Gastroesophageal sphincter (tissue), 4 donors: Measurements from ENCODE around the gene RNU11. TPM values are rescaled to one million over a fixed set of nuclear protein-coding genes. Genes with fewer than 3 reads are reported as not detected.
"Not testable (repeated sequence)": the region's sequence is repeated elsewhere in the genome, so short reads cannot be mapped to it uniquely, and the experiment has no call there.

ENCODE experiments used
- ATAC-seq: fragments of 150-250 bp; one replicate; pipeline ENCODE4 v1.9.1; 2016; ENCODE audit warnings: mild to moderate bottlenecking, moderate library complexity
- H3K27ac ChIP-seq, 4 donors: fragments of 200-600 bp; sonication (generic) in 3 of 4; 1 replicate in 3 of 4; 2 replicates in 1 of 4; pipeline ENCODE4 v1.5.1; 2016 to 2019
- H3K27me3 ChIP-seq: fragments of 200-600 bp; sonication (generic); one replicate; pipeline ENCODE4 v1.5.1; 2019
- H3K36me3 ChIP-seq, 2 donors: fragments of 200-600 bp; sonication (generic); one replicate each; pipeline ENCODE4 v1.5.1; 2019; ENCODE audit warnings: control low read depth in 1 of 2
- H3K4me1 ChIP-seq, 3 donors: fragments of 200-600 bp; sonication (generic); 1 replicate in 2 of 3; 2 replicates in 1 of 3; pipeline ENCODE4 v1.5.1; 2016 to 2019; ENCODE audit warnings: control low read depth in 2 of 3
- H3K4me3 ChIP-seq, 2 donors: fragments of 200-600 bp; sonication (generic); one replicate each; pipeline ENCODE4 v1.5.1; 2019; ENCODE audit warnings: mild to moderate bottlenecking in 1 of 2, moderate library complexity in 1 of 2
- H3K9me3 ChIP-seq, 3 donors: fragments of 200-600 bp; sonication (generic); one replicate each; pipeline ENCODE4 v1.5.1; 2017 to 2019; ENCODE audit warnings: control low read depth in 2 of 3
- CTCF ChIP-seq, 4 experiments: fragments of 200-600 bp in 2 of 4; fragments of 450-650 bp in 2 of 4; sonication (generic) in 1 of 4; IDR thresholded peaks; one replicate each; pipeline ENCODE4 v1.5.1; 2017 to 2019; ENCODE audit warnings: antibody characterized with exemption in 4 of 4, mild to moderate bottlenecking in 2 of 4, moderate library complexity in 2 of 4
- EP300 ChIP-seq: sonication (generic); formaldehyde crosslinking; IDR thresholded peaks from one replicate; pipeline ENCODE4 v1.6.1; 2017; ENCODE audit warnings: antibody characterized with exemption, mild to moderate bottlenecking
- POLR2A ChIP-seq, 2 donors: fragments of 450-650 bp; IDR thresholded peaks; one replicate each; pipeline ENCODE4 v1.6.1; 2017; ENCODE audit warnings: antibody characterized with exemption in 2 of 2, mild to moderate bottlenecking in 2 of 2, moderate library complexity in 1 of 2
- POLR2AphosphoS5 ChIP-seq: sonication (generic); formaldehyde crosslinking; IDR thresholded peaks from one replicate; pipeline ENCODE4 v1.6.1; 2017; ENCODE audit warnings: antibody characterized with exemption
- WGBS, 2 donors: methylation state at CpG; one replicate each; pipeline ENCODE4 v1.1.5; 2018; ENCODE audit warnings: low coverage in 1 of 2; 5-methylcytosine and 5-hydroxymethylcytosine counted together
- total RNA-seq, 4 donors: library from RNA; depleted of rRNA; stranded (reverse); fragments of >200 nt; gene quantifications; one replicate each; pipeline ENCODE4 v1.1.0, GENCODE V29; 2016

The RNU11 gene
- total RNA-seq, 4 donors from 2014 or later, result not detected

- H3K27me3 ChIP-seq, result no peaks in the 10 kb centered on the region
- WGBS, 2 donors, result 89 to 93% methylated on average over 3 to 8 of the region's 12 CpGs
- no peak overlapping the region for H3K4me3 ChIP-seq
- TF ChIP-seq CTCF (IDR thresholded peaks at IDR 0.05) (no peak), POLR2AphosphoS5 (no peak), EP300 (no peak), POLR2A (IDR thresholded peaks at IDR 0.05) (no peak)
- no peaks in the 10 kb centered on the region for H3K9me3 ChIP-seq
- no peak overlapping the region for H3K27ac ChIP-seq
- peaks cover 0 to 27% (median 7%) of the 10 kb centered on the region in 3 donors for H3K4me1 ChIP-seq
- no peaks in the 10 kb centered on the region for H3K36me3 ChIP-seq
- no peak for ATAC-seq
Observed at GRCh38 chr1:28666806-28667205, 18.4 kb downstream of the RNU11 start.

- peaks cover 0 to 27% (median 7%) of the 10 kb centered on the region in 3 donors for H3K4me1 ChIP-seq
- WGBS, 2 donors, result 2 to 5% methylated on average over 3 to 5 of the region's 57 CpGs
- peak; percentile 96 for ATAC-seq
- H3K27ac ChIP-seq, result peak within 1 kb of the TSS; percentile 96 to 97 (median 96)
- no peaks in the 10 kb centered on the region for H3K27me3 ChIP-seq
- peak within 1 kb of the TSS; percentile 82 to 89 for H3K4me3 ChIP-seq
- H3K9me3 ChIP-seq, result no peaks in the 10 kb centered on the region
- TF ChIP-seq CTCF (IDR thresholded peaks at IDR 0.05), result peak in 2 of 4 experiments; percentile 25 to 37
- TF ChIP-seq POLR2A (IDR thresholded peaks at IDR 0.05), result no peak
- no peak for TF ChIP-seq POLR2AphosphoS5
- TF ChIP-seq EP300, result no peak
- no peaks in the 10 kb centered on the region for H3K36me3 ChIP-seq
Observed at GRCh38 chr1:28668191-28668955, 20.0 kb downstream of the RNU11 start, which contains the start of gene GMEB1. Gene GMEB1 (plus strand): TSS chr1:28668784. CDS start chr1:28683613, 14,829 bp downstream.

- H3K27ac ChIP-seq, result peak overlapping the region; percentile 96 to 97 (median 96)
- no peaks in the 10 kb centered on the region for H3K27me3 ChIP-seq
- H3K4me3 ChIP-seq, result peak overlapping the region; percentile 82 to 89
- H3K36me3 ChIP-seq, result no peaks in the 10 kb centered on the region
- 0% methylated on average over 5 to 8 of the region's 63 CpGs for WGBS, 2 donors
- H3K4me1 ChIP-seq, result peaks cover 0 to 27% (median 7%) of the 10 kb centered on the region in 3 donors
- H3K9me3 ChIP-seq, result no peaks in the 10 kb centered on the region
- ATAC-seq, result peak; percentile 91
- TF ChIP-seq CTCF (IDR thresholded peaks at IDR 0.05) (no peak), POLR2A (IDR thresholded peaks at IDR 0.05) (peak; percentile 66 to 68)
Observed at GRCh38 chr1:28668956-28669723, 20.7 kb downstream of the RNU11 start.

GRCh38 chr1:28671254-28671780, 22.9 kb downstream of the RNU11 start:
- Histone ChIP-seq H3K27me3 (no peaks in the 10 kb centered on the region), H3K4me1 (peaks cover 0 to 27% (median 7%) of the 10 kb centered on the region in 3 donors), H3K36me3 (no peaks in the 10 kb centered on the region), H3K9me3 (no peaks in the 10 kb centered on the region), H3K4me3 (no peak overlapping the region), H3K27ac (no peak overlapping the region)
- no peak for TF ChIP-seq EP300
- no peak for ATAC-seq
- WGBS, 2 donors, result 95 to 96% methylated on average over 8 to 9 of the region's 20 CpGs

GRCh38 chr1:28672971-28673370, 24.6 kb downstream of the RNU11 start:
- not testable (repeated sequence) for H3K36me3 ChIP-seq, H3K27me3 ChIP-seq, ATAC-seq, H3K4me3 ChIP-seq, H3K9me3 ChIP-seq, H3K27ac ChIP-seq
- peaks cover 0 to 17% (median 4%) of the 10 kb centered on the region in 3 donors for H3K4me1 ChIP-seq
- 95 to 98% methylated on average over 12 of the region's 15 CpGs for WGBS, 2 donors
